Measurements from ENCODE around the gene IGSF5.

DNA sequence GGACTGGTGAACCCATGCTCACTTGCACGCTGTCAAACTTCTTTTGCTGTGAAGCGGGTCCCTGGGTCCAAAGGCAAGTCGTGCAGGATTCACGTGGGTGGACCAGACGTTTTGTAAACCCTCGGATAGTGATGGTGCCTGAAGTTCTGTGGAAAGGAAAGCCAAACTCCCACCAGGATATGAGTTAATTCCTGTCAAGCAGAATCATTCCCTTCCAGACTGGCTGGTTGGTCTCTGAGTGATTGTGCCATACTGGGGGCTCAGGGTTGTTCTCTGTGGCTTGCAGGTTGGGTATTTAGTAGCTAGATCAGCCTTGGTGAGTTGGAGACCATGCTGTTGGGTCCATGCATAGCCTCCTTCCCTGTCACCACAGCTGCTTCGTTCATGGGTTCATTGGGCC, 32.7 kb upstream of the IGSF5 start:
- TF ChIP-seq, protein P1, sequence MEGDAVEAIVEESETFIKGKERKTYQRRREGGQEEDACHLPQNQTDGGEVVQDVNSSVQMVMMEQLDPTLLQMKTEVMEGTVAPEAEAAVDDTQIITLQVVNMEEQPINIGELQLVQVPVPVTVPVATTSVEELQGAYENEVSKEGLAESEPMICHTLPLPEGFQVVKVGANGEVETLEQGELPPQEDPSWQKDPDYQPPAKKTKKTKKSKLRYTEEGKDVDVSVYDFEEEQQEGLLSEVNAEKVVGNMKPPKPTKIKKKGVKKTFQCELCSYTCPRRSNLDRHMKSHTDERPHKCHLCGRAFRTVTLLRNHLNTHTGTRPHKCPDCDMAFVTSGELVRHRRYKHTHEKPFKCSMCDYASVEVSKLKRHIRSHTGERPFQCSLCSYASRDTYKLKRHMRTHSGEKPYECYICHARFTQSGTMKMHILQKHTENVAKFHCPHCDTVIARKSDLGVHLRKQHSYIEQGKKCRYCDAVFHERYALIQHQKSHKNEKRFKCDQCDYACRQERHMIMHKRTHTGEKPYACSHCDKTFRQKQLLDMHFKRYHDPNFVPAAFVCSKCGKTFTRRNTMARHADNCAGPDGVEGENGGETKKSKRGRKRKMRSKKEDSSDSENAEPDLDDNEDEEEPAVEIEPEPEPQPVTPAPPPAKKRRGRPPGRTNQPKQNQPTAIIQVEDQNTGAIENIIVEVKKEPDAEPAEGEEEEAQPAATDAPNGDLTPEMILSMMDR (IDR thresholded peaks at IDR 0.05): no peak
- TF ChIP-seq POLR2A (IDR thresholded peaks at IDR 0.05): no peak
- TF ChIP-seq EP300 (IDR thresholded peaks at IDR 0.05): no peak
